DMS153 treated with DMSO at 0.1 percent for 48 hours (cell line): ENCODE measurements around the gene PRPF40B.

ENCODE experiments used
- DNase-seq: peaks from one replicate; lab custom pipeline; 2025; ENCODE audit not compliant: unreplicated experiment; lab: John Stamatoyannopoulos, UW

The PRPF40B gene

GRCh38 chr12:49658276-49658675, 34.9 kb downstream of the PRPF40B start:
- no peak for DNase-seq

- no peak for DNase-seq
These were observed 36.4 kb downstream of the PRPF40B start for GRCh38 chr12:49659753-49660152.

GRCh38 chr12:49661191-49661590, 37.8 kb downstream of the PRPF40B start:
- DNase-seq = no peak

- DNase-seq = no peak
These were observed 38.4 kb downstream of the PRPF40B start for GRCh38 chr12:49661746-49662145.

GRCh38 chr12:49662998-49663843, 39.9 kb downstream of the PRPF40B start:
- peak; percentile 58 for DNase-seq

GRCh38 chr12:49664167-49664566, 40.8 kb downstream of the PRPF40B start:
- no peak for DNase-seq

GRCh38 chr12:49664591-49665239, 41.4 kb downstream of the PRPF40B start:
- no peak for DNase-seq

GRCh38 chr12:49665384-49665783, 42.0 kb downstream of the PRPF40B start:
- DNase-seq = no peak

GRCh38 chr12:49666176-49666575, 42.8 kb downstream of the PRPF40B start:
- no peak for DNase-seq

- DNase-seq = no peak
These were observed 44.1 kb downstream of the PRPF40B start for GRCh38 chr12:49667325-49668090.

- DNase-seq = no peak
These were observed 46.4 kb downstream of the PRPF40B start for GRCh38 chr12:49669796-49670195.

- no peak for DNase-seq
These were observed 47.8 kb downstream of the PRPF40B start for GRCh38 chr12:49671031-49671765.

- no peak for DNase-seq
These were observed 49.2 kb downstream of the PRPF40B start for GRCh38 chr12:49672301-49673217.

GRCh38 chr12:49673446-49674317, 50.3 kb downstream of the PRPF40B start:
- DNase-seq = peak; percentile 72

- no peak for DNase-seq
These were observed 51.1 kb downstream of the PRPF40B start for GRCh38 chr12:49674318-49674981.

- DNase-seq = no peak
These were observed 51.8 kb downstream of the PRPF40B start for GRCh38 chr12:49675137-49675536.

- DNase-seq = no peak
These were observed 55.4 kb downstream of the PRPF40B start for GRCh38 chr12:49678711-49679110.

GRCh38 chr12:49680075-49680474, 56.7 kb downstream of the PRPF40B start:
- DNase-seq = no peak
